Fibroblast of lung (primary cell): Measurements from ENCODE around the gene TMEM52.

Source experiments
- EZH2 ChIP-seq: IDR thresholded peaks from 2 replicates; pipeline ENCODE4 v1.5.1; 2012; ENCODE audit warnings: low read length, control low read depth, mild to moderate bottlenecking; ENCODE audit errors: missing control alignments
- TF ChIP-seq, protein P1 (sequence below), 2 donors: IDR thresholded peaks in 1 of 2; conservative IDR thresholded peaks in 1 of 2; 1 replicate in 1 of 2; 2 replicates in 1 of 2; pipeline ENCODE4 v1.5.1; 2011 to 2012; ENCODE audit warnings: low read length in 2 of 2, control low read depth in 1 of 2, inconsistent platforms in 1 of 2, low read depth in 1 of 2, mild to moderate bottlenecking in 1 of 2

DNA sequence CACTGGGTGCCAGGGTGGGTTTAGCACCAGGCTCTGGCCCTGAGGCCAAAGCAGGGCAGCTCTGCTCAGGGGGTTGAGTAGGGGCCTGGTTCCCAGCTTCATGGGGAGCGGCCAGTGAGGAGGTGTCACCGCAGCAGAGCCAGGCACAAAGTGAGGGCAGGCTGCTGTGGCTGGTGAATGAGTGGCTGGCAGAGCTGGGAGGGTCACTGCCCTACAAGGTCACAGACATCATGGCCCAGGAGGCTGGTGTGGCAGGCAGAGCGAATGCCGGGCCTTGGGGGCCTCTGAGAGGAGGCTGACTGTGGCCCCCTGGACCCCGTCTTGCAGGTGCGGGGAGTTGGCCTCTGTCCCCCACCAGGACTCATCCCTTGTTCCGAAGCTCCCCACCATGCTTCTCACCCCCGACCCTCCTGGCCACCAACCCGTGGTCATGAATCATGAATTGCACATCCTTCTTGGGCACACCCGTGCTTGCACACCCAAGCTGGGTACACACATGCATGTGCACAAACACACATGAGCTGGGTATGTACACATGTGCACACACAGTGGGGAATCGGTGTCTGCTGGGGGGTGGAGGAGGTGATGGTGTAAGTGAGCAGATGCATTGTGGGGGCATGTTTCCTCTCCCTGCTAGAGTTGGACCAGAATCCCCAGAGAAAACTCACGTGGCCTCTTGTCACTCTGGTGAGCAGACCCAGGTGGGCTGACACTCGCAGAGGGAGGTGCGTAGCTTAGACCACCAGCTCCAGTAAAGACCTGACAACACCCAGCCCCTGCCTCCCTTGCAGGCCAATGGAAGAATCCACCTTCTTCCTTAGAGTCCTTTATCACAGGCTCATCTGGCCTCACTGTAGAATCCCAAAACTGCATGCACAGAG is 23.4 kb downstream of the TMEM52 start:
- TF ChIP-seq, protein P1, sequence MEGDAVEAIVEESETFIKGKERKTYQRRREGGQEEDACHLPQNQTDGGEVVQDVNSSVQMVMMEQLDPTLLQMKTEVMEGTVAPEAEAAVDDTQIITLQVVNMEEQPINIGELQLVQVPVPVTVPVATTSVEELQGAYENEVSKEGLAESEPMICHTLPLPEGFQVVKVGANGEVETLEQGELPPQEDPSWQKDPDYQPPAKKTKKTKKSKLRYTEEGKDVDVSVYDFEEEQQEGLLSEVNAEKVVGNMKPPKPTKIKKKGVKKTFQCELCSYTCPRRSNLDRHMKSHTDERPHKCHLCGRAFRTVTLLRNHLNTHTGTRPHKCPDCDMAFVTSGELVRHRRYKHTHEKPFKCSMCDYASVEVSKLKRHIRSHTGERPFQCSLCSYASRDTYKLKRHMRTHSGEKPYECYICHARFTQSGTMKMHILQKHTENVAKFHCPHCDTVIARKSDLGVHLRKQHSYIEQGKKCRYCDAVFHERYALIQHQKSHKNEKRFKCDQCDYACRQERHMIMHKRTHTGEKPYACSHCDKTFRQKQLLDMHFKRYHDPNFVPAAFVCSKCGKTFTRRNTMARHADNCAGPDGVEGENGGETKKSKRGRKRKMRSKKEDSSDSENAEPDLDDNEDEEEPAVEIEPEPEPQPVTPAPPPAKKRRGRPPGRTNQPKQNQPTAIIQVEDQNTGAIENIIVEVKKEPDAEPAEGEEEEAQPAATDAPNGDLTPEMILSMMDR (conservative IDR thresholded peaks at IDR 0.05 in 1 of 2, IDR thresholded peaks at IDR 0.05 in 1 of 2; ENCODE audit: low read depth in 1 of 2, low read length in 2 of 2), result no peak
- TF ChIP-seq EZH2, result no peak
